GM21529 (cell line): ENCODE results near the gene SLC39A6.
A peak's percentile ranks its signal among the peaks of the same experiment; 100 is the strongest.
"Not testable (repeated sequence)": the region's sequence is repeated elsewhere in the genome, so short reads cannot be mapped to it uniquely, and the experiment has no call there.

Source experiments
- ATAC-seq: cut with Tn5 transposase; IDR thresholded peaks from one replicate; pipeline ENCODE4 v1.9.1; 2021; ENCODE audit not compliant: unreplicated experiment

Gene SLC39A6, protein sequence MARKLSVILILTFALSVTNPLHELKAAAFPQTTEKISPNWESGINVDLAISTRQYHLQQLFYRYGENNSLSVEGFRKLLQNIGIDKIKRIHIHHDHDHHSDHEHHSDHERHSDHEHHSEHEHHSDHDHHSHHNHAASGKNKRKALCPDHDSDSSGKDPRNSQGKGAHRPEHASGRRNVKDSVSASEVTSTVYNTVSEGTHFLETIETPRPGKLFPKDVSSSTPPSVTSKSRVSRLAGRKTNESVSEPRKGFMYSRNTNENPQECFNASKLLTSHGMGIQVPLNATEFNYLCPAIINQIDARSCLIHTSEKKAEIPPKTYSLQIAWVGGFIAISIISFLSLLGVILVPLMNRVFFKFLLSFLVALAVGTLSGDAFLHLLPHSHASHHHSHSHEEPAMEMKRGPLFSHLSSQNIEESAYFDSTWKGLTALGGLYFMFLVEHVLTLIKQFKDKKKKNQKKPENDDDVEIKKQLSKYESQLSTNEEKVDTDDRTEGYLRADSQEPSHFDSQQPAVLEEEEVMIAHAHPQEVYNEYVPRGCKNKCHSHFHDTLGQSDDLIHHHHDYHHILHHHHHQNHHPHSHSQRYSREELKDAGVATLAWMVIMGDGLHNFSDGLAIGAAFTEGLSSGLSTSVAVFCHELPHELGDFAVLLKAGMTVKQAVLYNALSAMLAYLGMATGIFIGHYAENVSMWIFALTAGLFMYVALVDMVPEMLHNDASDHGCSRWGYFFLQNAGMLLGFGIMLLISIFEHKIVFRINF

GRCh38 chr18:36129300-36130038 is at the start of gene SLC39A6, which contains the start of gene ELP2:
Gene SLC39A6, minus strand, starts transcription at chr18:36129340. Its CDS starts 2,333 bp downstream, at chr18:36127007.
Gene ELP2, plus strand, starts transcription at chr18:36129899. Its CDS starts 35 bp downstream, at chr18:36129934.
- peak; percentile 92 for ATAC-seq

GRCh38 chr18:36177913-36178312 is 48.8 kb upstream of the SLC39A6 start:
- no peak for ATAC-seq

- no peak for ATAC-seq
Observed at GRCh38 chr18:36176711-36177110, 47.6 kb upstream of the SLC39A6 start.

DNA sequence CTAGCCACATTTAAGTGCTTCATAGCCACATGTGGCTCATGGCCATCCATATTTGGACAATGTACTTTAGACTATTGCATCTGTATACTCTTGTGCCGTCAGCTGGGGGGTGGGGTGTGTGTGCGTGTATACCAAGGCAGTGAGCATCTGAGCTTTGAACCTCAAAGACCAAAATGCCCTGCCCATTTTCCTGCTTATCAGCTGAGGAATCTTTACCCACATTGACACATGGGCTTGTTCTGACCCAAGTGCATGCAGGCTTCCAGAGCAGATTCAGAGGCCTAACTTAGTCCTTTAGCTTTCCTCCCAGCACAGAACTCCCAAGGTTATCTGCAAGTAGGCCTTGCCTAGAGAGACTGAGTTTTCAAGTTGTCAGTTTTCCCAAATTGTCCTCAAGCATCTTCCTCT is 47.0 kb upstream of the SLC39A6 start:
- ATAC-seq = no peak

- no peak for ATAC-seq
Observed at GRCh38 chr18:36175481-36175880, 46.3 kb upstream of the SLC39A6 start.

DNA sequence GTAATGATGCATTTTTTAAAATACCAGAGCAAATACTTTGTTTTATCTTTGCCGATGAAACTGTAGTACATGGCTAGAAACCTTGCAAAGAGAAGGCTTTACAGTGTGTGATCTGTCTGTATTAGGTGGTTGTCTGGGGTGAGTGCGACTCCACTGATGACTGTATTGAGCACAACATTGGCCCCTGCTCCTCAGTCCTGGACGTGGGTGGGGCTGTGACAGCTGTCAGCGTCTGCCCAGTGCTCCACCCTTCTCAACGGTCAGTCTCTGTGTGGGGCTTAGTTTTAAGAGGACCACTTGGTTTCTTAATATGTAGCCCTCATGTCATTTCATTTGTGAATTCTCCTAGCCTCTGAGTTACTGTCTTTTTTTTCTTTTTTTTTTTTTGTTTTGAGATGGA is 40.8 kb upstream of the SLC39A6 start:
- ATAC-seq = no peak

DNA sequence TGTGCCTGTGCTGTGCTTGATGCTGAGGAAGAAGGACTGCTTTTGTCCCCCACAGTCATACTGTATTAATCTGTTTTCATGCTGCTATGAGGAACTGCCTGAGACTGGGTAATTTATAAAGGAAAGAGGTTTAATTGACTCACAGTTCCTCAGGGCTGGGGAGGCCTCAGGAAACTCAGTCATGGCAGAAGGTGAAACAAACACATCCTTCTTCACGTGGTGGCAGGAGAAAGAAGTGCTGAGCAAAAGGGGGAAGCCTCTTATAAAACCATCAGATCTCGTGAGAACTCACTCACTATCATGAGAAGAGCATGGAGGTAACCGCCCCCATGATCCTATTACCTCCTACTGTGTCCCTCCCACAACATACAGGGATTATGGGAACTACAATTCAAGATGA is 39.2 kb upstream of the SLC39A6 start:
- not testable (repeated sequence) for ATAC-seq

- ATAC-seq = no peak
Observed at GRCh38 chr18:36167692-36168218, 38.6 kb upstream of the SLC39A6 start.

- ATAC-seq = no peak
Observed at GRCh38 chr18:36162981-36163380, 33.8 kb upstream of the SLC39A6 start.

DNA sequence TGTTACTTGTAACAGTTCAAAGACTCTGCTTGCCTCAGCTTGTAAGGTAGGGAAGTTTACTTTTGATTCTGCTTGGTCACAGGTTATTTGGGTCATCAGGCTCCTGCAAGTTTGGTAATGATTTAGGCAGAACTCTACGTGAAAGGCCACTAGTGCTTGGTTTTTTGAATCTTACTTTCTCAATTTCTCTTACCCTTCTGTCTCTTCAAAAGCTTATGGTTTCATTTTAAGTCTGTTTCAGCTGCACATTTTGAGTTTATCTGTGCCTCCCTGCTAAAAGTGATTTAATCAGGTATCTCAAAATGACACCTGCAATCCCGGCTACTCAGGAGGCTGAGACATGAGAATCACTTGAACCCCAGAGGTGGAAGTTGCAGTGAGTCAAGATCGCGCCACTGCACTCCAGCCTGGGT is 31.8 kb upstream of the SLC39A6 start:
- no peak for ATAC-seq

DNA sequence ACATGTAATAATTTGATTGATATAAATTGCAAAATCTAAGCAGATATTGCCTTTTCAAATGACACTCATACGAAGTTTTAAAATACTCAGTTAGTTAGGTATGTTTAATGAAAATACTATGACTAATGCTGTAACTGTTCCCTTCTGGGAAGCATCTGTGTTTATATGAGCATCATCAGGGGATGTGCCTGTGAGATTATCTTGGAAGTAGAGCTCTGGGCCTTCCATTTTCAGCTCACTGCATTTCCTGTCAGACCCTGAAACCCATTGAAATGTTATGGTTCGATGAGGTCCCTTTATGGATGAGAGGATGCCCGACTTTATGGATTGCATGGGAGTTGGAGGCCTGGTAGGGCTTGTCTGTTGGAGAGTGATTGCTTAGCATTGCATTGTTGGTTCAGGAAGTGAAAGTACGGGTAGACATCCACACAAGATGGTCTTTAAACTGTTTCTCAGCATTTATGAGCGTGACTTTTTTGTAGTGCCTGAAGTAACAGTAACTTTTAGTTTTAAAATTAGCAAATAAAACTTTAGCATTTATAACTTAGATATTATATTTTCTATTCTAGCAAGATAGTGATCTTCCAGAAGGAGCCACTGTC is 29.2 kb upstream of the SLC39A6 start:
- ATAC-seq = no peak

GRCh38 chr18:36157441-36157840 is 28.3 kb upstream of the SLC39A6 start:
- ATAC-seq = no peak

- ATAC-seq = no peak
Observed at GRCh38 chr18:36155851-36156757, 27.0 kb upstream of the SLC39A6 start.

DNA sequence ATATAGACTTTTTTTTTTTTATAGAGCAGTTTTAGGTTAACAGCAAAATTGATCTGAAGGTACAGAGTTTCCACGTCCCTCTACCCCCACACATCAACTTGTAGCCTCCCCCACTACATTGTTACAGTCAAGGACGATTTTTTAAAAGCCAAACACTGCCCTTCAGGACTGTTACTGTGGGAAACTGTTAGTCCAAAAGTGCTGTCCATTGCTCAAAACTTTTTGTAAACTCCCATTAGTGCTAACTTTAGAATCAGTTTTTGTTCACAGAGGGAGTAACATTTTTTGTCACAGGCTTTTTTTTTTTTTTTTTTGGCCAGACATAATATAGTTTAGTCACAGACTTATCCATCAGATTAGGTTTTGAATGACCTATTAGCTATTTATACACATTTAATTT is 24.6 kb upstream of the SLC39A6 start:
- ATAC-seq = no peak

GRCh38 chr18:36153203-36153602 is 24.1 kb upstream of the SLC39A6 start:
- ATAC-seq = no peak

GRCh38 chr18:36152781-36153180 is 23.6 kb upstream of the SLC39A6 start:
- no peak for ATAC-seq

GRCh38 chr18:36149514-36150289 is 20.6 kb upstream of the SLC39A6 start:
- ATAC-seq = peak; percentile 97

GRCh38 chr18:36143391-36143790 is 14.3 kb upstream of the SLC39A6 start:
- ATAC-seq = no peak

DNA sequence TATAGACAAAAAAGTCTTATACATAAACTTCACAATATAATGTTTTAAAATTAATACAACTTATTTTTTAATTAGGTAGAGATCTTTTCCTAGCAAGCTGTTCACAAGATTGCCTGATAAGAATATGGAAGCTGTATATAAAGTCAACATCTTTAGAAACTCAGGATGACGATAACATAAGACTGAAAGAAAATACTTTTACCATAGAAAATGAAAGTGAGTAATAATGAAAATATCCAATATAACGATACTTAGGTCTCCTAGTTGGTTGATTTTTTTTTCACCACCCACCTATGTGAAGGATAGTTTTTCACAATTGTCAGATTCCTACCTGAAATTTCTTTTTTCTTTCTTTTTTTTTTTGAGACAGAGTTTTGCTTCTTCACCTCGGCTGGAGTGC is 13.6 kb upstream of the SLC39A6 start:
- no peak for ATAC-seq
